NCI-H345 treated with DMSO at 0.1 percent for 48 hours (cell line): ENCODE results near the gene DEAF1.
"Not testable (repeated sequence)": the region's sequence is repeated elsewhere in the genome, so short reads cannot be mapped to it uniquely, and the experiment has no call there.

Experiments used
- DNase-seq: peaks from one replicate; lab custom pipeline; 2025; ENCODE audit not compliant: unreplicated experiment; lab: John Stamatoyannopoulos, UW

Gene DEAF1

GRCh38 chr11:702462-703461 is 7.7 kb upstream of the DEAF1 start:
- DNase-seq: no peak

GRCh38 chr11:701741-702461 is 6.9 kb upstream of the DEAF1 start:
- no peak for DNase-seq

GRCh38 chr11:699753-700152 is 4.7 kb upstream of the DEAF1 start:
- DNase-seq: no peak

GRCh38 chr11:699116-699508 is 4.1 kb upstream of the DEAF1 start:
- DNase-seq: no peak

GRCh38 chr11:698493-699115 is 3.6 kb upstream of the DEAF1 start:
- DNase-seq: no peak

- DNase-seq: no peak
Measured at GRCh38 chr11:697811-698311, 2.8 kb upstream of the DEAF1 start.

- no peak for DNase-seq
Measured at GRCh38 chr11:696955-697491, 2.0 kb upstream of the DEAF1 start.

- peak; percentile 90 for DNase-seq
Measured at GRCh38 chr11:695538-696248, 671 bp upstream of the DEAF1 start, which contains the start of gene TMEM80. Gene TMEM80, plus strand, starts transcription at chr11:695816. Its CDS starts 12 bp downstream, at chr11:695828.

- DNase-seq: no peak
Measured at GRCh38 chr11:695288-695537, 191 bp upstream of the DEAF1 start.

- DNase-seq: peak; percentile 17
Measured at GRCh38 chr11:693887-694562, 997 bp downstream of the DEAF1 start.

- DNase-seq: no peak
Measured at GRCh38 chr11:693415-693831, 1.6 kb downstream of the DEAF1 start.

- DNase-seq: no peak
Measured at GRCh38 chr11:692824-693414, 2.1 kb downstream of the DEAF1 start.

GRCh38 chr11:691710-692590 is 3.1 kb downstream of the DEAF1 start:
- DNase-seq: no peak

- no peak for DNase-seq
Measured at GRCh38 chr11:690738-691633, 4.0 kb downstream of the DEAF1 start.

GRCh38 chr11:690244-690643 is 4.8 kb downstream of the DEAF1 start:
- not testable (repeated sequence) for DNase-seq

GRCh38 chr11:689625-690024 is 5.4 kb downstream of the DEAF1 start:
- no peak for DNase-seq

GRCh38 chr11:688681-689080 is 6.3 kb downstream of the DEAF1 start:
- no peak for DNase-seq

- DNase-seq: no peak
Measured at GRCh38 chr11:687751-688150, 7.3 kb downstream of the DEAF1 start.
